C4-2B (cell line): ENCODE results near the gene HRC.
"Not testable (repeated sequence)": the region's sequence is repeated elsewhere in the genome, so short reads cannot be mapped to it uniquely, and the experiment has no call there.

Experiments used
- H3K27ac ChIP-seq: fragments of 450-650 bp; 2 replicates; pipeline ENCODE4 v1.5.1; 2017
- CTCF ChIP-seq: fragments of 450-650 bp; conservative IDR thresholded peaks from 2 replicates; pipeline ENCODE4 v1.5.1; 2017; ENCODE audit warnings: mild to moderate bottlenecking
- ZFX ChIP-seq: fragments of 450-650 bp; IDR thresholded peaks from 2 replicates; pipeline ENCODE4 v1.6.1; 2017

The HRC gene

GRCh38 chr19:49189259-49189658 is 34.1 kb upstream of the HRC start:
- no peak overlapping the region for H3K27ac ChIP-seq
- TF ChIP-seq ZFX (no peak), CTCF (no peak)

GRCh38 chr19:49188626-49189200 is 33.5 kb upstream of the HRC start:
- H3K27ac ChIP-seq: no peak overlapping the region
- TF ChIP-seq ZFX: no peak
- no peak for TF ChIP-seq CTCF

GRCh38 chr19:49186108-49186507 is 30.9 kb upstream of the HRC start:
- no peak for TF ChIP-seq CTCF
- no peak overlapping the region for H3K27ac ChIP-seq

GRCh38 chr19:49182848-49183375 is 27.7 kb upstream of the HRC start:
- TF ChIP-seq ZFX (no peak), CTCF (no peak)
- H3K27ac ChIP-seq: no peak overlapping the region

- H3K27ac ChIP-seq: not testable (repeated sequence)
These were observed 27.0 kb upstream of the HRC start for GRCh38 chr19:49182010-49182847.

- TF ChIP-seq CTCF (no peak), ZFX (no peak)
- H3K27ac ChIP-seq: no peak overlapping the region
These were observed 25.5 kb upstream of the HRC start for GRCh38 chr19:49180659-49181058.

GRCh38 chr19:49173198-49173597 is 18.0 kb upstream of the HRC start:
- no peak for TF ChIP-seq ZFX
- no peak for TF ChIP-seq CTCF
- H3K27ac ChIP-seq: no peak overlapping the region
